H1 (cell line): Measurements from ENCODE around the gene POU4F1. TPM values are rescaled to one million over a fixed set of nuclear protein-coding genes. Genes with fewer than 3 reads are reported as not detected.

Source experiments
- CTCF ChIA-PET: fragments of 300-600 bp; sonication (Branson Sonifier 250); formaldehyde crosslinking; loops from one replicate; lab custom pipeline; 2021; ENCODE audit not compliant: partially characterized antibody; lab: Charles Lee
- POLR2A ChIA-PET: fragments of 300-600 bp; sonication (Branson Sonifier 250); formaldehyde crosslinking; loops from one replicate; lab custom pipeline; 2021; ENCODE audit warnings: inconsistent platforms; ENCODE audit not compliant: partially characterized antibody; lab: Charles Lee
- DNase-seq, 2 experiments: peaks; one replicate each; pipeline versions ENCODE4 v3.0.0 to v3.0.0-alpha.2; 2010 to 2022; ENCODE audit warnings: low spot score in 2 of 2, low read depth in 1 of 2, mixed read lengths in 1 of 2
- FAIRE-seq: peaks from 2 replicates; lab custom pipeline; 2011; peaks lifted over from hg19 to GRCh38; lab: Jason Lieb, UNC
- H2AFZ ChIP-seq: 2 replicates; pipeline ENCODE4 v1.8.1; 2012; ENCODE audit warnings: low read length, inconsistent platforms
- H2AK5ac ChIP-seq: 2 replicates; pipeline ENCODE4 v1.6.1; 2013; ENCODE audit warnings: low read depth, low read length
- H2BK120ac ChIP-seq: replicated peaks from 2 replicates; pipeline ENCODE3; 2013; ENCODE audit warnings: low read depth, low read length, inconsistent platforms
- H2BK12ac ChIP-seq: 2 replicates; pipeline ENCODE4 v1.6.1; 2013; ENCODE audit warnings: low read depth, low read length
- H2BK15ac ChIP-seq: 2 replicates; pipeline ENCODE4 v1.6.1; 2013; ENCODE audit warnings: low read length
- H2BK20ac ChIP-seq: 2 replicates; pipeline ENCODE4 v1.6.1; 2013; ENCODE audit warnings: low read length
- H2BK5ac ChIP-seq: 2 replicates; pipeline ENCODE4 v1.6.1; 2013; ENCODE audit warnings: low read depth, low read length
- H3K14ac ChIP-seq: 2 replicates; pipeline ENCODE4 v1.6.1; 2013; ENCODE audit warnings: inconsistent platforms; ENCODE audit not compliant: insufficient read length
- H3K18ac ChIP-seq: 2 replicates; pipeline ENCODE4 v1.6.1; 2013; ENCODE audit warnings: low read length; ENCODE audit errors: extremely low read depth
- H3K23ac ChIP-seq: 2 replicates; pipeline ENCODE4 v1.6.1; 2013; ENCODE audit warnings: inconsistent platforms; ENCODE audit not compliant: insufficient read length
- H3K23me2 ChIP-seq: 2 replicates; pipeline ENCODE4 v1.6.1; 2013; ENCODE audit warnings: low read depth, low read length
- H3K27ac ChIP-seq: 2 replicates; pipeline ENCODE4 v1.6.1; 2011; ENCODE audit warnings: low read depth, low read length, inconsistent platforms
- H3K27me3 ChIP-seq, 4 experiments: replicated peaks in 1 of 4; 1 replicate in 1 of 4; 2 replicates in 3 of 4; pipeline versions ENCODE4 v1.6.1 to v1.8.1; 2011 to 2013; ENCODE audit warnings: low read length in 3 of 4, mild to moderate bottlenecking in 3 of 4, inconsistent platforms in 2 of 4, mixed read lengths in 2 of 4, moderate library complexity in 1 of 4; ENCODE audit not compliant: control insufficient read depth in 3 of 4, insufficient read depth in 3 of 4; ENCODE audit errors: extremely low read depth in 1 of 4
- H3K36me3 ChIP-seq, 4 experiments: 2 replicates each; pipeline versions ENCODE4 v1.6.1 to v1.8.1; 2011 to 2013; ENCODE audit warnings: mild to moderate bottlenecking in 4 of 4, low read length in 3 of 4, moderate library complexity in 2 of 4, control low read depth in 1 of 4, inconsistent platforms in 1 of 4; ENCODE audit not compliant: insufficient read depth in 4 of 4, control insufficient read depth in 2 of 4
- H3K4ac ChIP-seq: replicated peaks from 2 replicates; pipeline ENCODE3; 2013; ENCODE audit warnings: low read length, low read depth, mixed read lengths, inconsistent platforms; ENCODE audit not compliant: insufficient read length
- H3K4me1 ChIP-seq, 4 experiments: replicated peaks in 1 of 4; 1 replicate in 1 of 4; 2 replicates in 3 of 4; pipeline versions ENCODE4 v1.6.1 to v1.8.1; 2011 to 2013; ENCODE audit warnings: low read length in 3 of 4, inconsistent platforms in 2 of 4, mixed read lengths in 1 of 4; ENCODE audit not compliant: insufficient read depth in 4 of 4, control insufficient read depth in 3 of 4
- H3K4me2 ChIP-seq, 2 experiments: 2 replicates each; pipeline versions ENCODE4 v1.6.1 to v1.8.1; 2011 to 2013; ENCODE audit warnings: low read depth in 2 of 2, low read length in 2 of 2, control low read depth in 1 of 2, inconsistent platforms in 1 of 2, mild to moderate bottlenecking in 1 of 2; ENCODE audit not compliant: insufficient read depth in 1 of 2
- H3K4me3 ChIP-seq, 4 experiments: fragments of 200-600, 300-600 bp in 1 of 4; sonication (generic), shearing (Covaris generic), sonication (Bioruptor Twin) in 1 of 4; 2 replicates each; pipeline versions ENCODE4 v1.5.1 to v1.8.1; 2011 to 2016; ENCODE audit warnings: low read length in 4 of 4, low read depth in 3 of 4, control low read depth in 2 of 4, inconsistent platforms in 2 of 4, mild to moderate bottlenecking in 2 of 4, mixed read lengths in 1 of 4, moderate library complexity in 1 of 4; ENCODE audit not compliant: insufficient read depth in 2 of 4; ENCODE audit errors: extremely low read depth in 1 of 4
- H3K56ac ChIP-seq: replicated peaks from 2 replicates; pipeline ENCODE3; 2013; ENCODE audit warnings: low read depth, mild to moderate bottlenecking, mixed read lengths, low read length, inconsistent platforms; ENCODE audit not compliant: insufficient read length
- H3K79me1 ChIP-seq: 2 replicates; pipeline ENCODE4 v1.6.1; 2013; ENCODE audit warnings: low read depth, low read length, control low read depth
- H3K79me2 ChIP-seq, 2 experiments: 2 replicates each; pipeline versions ENCODE4 v1.6.1 to v1.8.1; 2012 to 2013; ENCODE audit warnings: low read length in 2 of 2, mild to moderate bottlenecking in 2 of 2, inconsistent platforms in 1 of 2; ENCODE audit not compliant: insufficient read depth in 2 of 2, control insufficient read depth in 1 of 2
- H3K9ac ChIP-seq, 4 experiments: replicated peaks in 1 of 4; 1 replicate in 1 of 4; 2 replicates in 3 of 4; pipeline versions ENCODE4 v1.6.1 to v1.8.1; 2011 to 2013; ENCODE audit warnings: low read depth in 3 of 4, low read length in 3 of 4, control low read depth in 2 of 4, mild to moderate bottlenecking in 2 of 4, moderate library complexity in 2 of 4, inconsistent platforms in 1 of 4; ENCODE audit errors: extremely low read depth in 1 of 4
- H3K9me3 ChIP-seq, 2 experiments: 2 replicates each; pipeline versions ENCODE4 v1.6.1 to v1.8.1; 2012 to 2013; ENCODE audit warnings: mild to moderate bottlenecking in 2 of 2, moderate library complexity in 2 of 2, control low read depth in 1 of 2, inconsistent platforms in 1 of 2, low read depth in 1 of 2, low read length in 1 of 2, mixed read lengths in 1 of 2; ENCODE audit not compliant: insufficient read depth in 2 of 2
- H4K20me1 ChIP-seq, 2 experiments: replicated peaks in 1 of 2; 2 replicates each; pipeline versions ENCODE3 to v1.8.1; 2011 to 2013; ENCODE audit warnings: inconsistent platforms in 2 of 2, low read length in 2 of 2, mild to moderate bottlenecking in 1 of 2; ENCODE audit not compliant: insufficient read depth in 2 of 2, control insufficient read depth in 1 of 2
- H4K5ac ChIP-seq: 2 replicates; pipeline ENCODE4 v1.6.1; 2013; ENCODE audit warnings: low read length, low read depth, mixed read lengths, inconsistent platforms; ENCODE audit not compliant: insufficient read length
- H4K8ac ChIP-seq: 2 replicates; pipeline ENCODE4 v1.8.0; 2013; ENCODE audit warnings: mild to moderate bottlenecking, moderate library complexity, low read length, inconsistent platforms; ENCODE audit not compliant: insufficient read depth; ENCODE audit errors: extremely low read depth
- H4K91ac ChIP-seq: replicated peaks from 2 replicates; pipeline ENCODE3; 2013; ENCODE audit warnings: low read length, mixed read lengths, inconsistent platforms; ENCODE audit not compliant: insufficient read length
- KDM4A ChIP-seq: IDR thresholded peaks from one replicate; pipeline ENCODE4 v1.7.1; 2012; ENCODE audit warnings: low read depth, mild to moderate bottlenecking, moderate library complexity, low read length, inconsistent platforms; ENCODE audit not compliant: severe bottlenecking
- RAD21 ChIP-seq, 2 experiments: IDR thresholded peaks in 1 of 2; conservative IDR thresholded peaks in 1 of 2; 2 replicates each; pipeline ENCODE4 v1.6.1; 2011; ENCODE audit warnings: low read depth in 2 of 2, low read length in 2 of 2, improper control_type of control experiment in 1 of 2, inconsistent platforms in 1 of 2, mild to moderate bottlenecking in 1 of 2, moderate library complexity in 1 of 2
- TAF7 ChIP-seq: optimal IDR thresholded peaks from 2 replicates; pipeline ENCODE3; 2011; ENCODE audit warnings: low read depth, mild to moderate bottlenecking, inconsistent platforms, low read length, moderate library complexity, borderline replicate concordance
- WGBS, 2 experiments: shearing (Covaris generic) in 1 of 2; methylation state at CpG; one replicate each; pipeline versions ENCODE4 v1.1.6 to v1.1.7; 2013 to 2015; ENCODE audit warnings: low lambda C conversion rate in 2 of 2, mixed read lengths in 2 of 2, inconsistent platforms in 1 of 2, low coverage in 1 of 2, missing lambda C conversion rate in 1 of 2; ENCODE audit not compliant: insufficient replicate concordance in 2 of 2, insufficient coverage in 1 of 2, insufficient read length in 1 of 2; ENCODE audit errors: extremely low coverage in 1 of 2, missing lambda C conversion rate in 1 of 2; 5-methylcytosine and 5-hydroxymethylcytosine counted together
- polyA plus RNA-seq, 7 experiments: library from polyadenylated mRNA; depleted of rRNA in 3 of 7; stranded (reverse) in 5 of 7; unstranded in 2 of 7; fragments of >200 nt in 5 of 7; fragments of 200-250 nt in 2 of 7; gene quantifications; 1 replicate in 5 of 7; 2 replicates in 1 of 7; 4 replicates in 1 of 7; pipeline versions ENCODE4 v1.2.1 to v1.2.3, GENCODE V29; 2011 to 2013; ENCODE audit warnings: missing spikeins in 2 of 7, mixed read lengths in 2 of 7
- total RNA-seq: library from RNA; stranded (reverse); fragmentation: NEBNext Ultra II Directional; extraction: Animal tissue kit (Norgen Biotek cat#: 25700); gene quantifications from 2 replicates; pipeline ENCODE4 v1.2.1, GENCODE V29; 2021

Gene POU4F1
- total and polyA plus RNA-seq, 2 of the 8 experiments (the other 6 are each of a cell fraction or from before 2014, with no cell fraction given): 0.09 to 0.32 TPM

GRCh38 chr13:78596399-78596735 lies 7.0 kb downstream of the POU4F1 start:
- no peak for FAIRE-seq
- peaks cover 8% of the 10 kb centered on the region; the same call in 1 of the 2 replicates for H3K23me2 ChIP-seq
- no peak overlapping the region for H3K4ac ChIP-seq
- CTCF ChIA-PET: interaction anchor here (0.7 to 3.0 kb wide), 7 partner anchors 9 to 462 kb away, joined by 3 to 15 read pairs (median 3); no protein-coding TSS in a partner anchor
- no peak overlapping the region for H3K27ac ChIP-seq
- no peaks in the 10 kb centered on the region for H3K9me3 ChIP-seq
- no peak overlapping the region for H3K23ac ChIP-seq
- peak overlapping the region; percentile 64 to 96 for H3K4me2 ChIP-seq
- peaks cover 8 to 11% of the 10 kb centered on the region in 2 experiments for H4K20me1 ChIP-seq
- TF ChIP-seq TAF7 (no peak), KDM4A (no peak), RAD21 (IDR thresholded peaks at IDR 0.05 in 1 of 2, conservative IDR thresholded peaks at IDR 0.05 in 1 of 2; ENCODE audit: low read depth in 2 of 2, low read length in 2 of 2) (no peak)
- no peaks in the 10 kb centered on the region for H3K79me1 ChIP-seq
- H3K27me3 ChIP-seq: peaks cover 67 to 97% (median 86%) of the 10 kb centered on the region in 4 experiments
- no peak overlapping the region for H2AFZ ChIP-seq
- H3K4me1 ChIP-seq: peaks cover 6 to 22% (median 9%) of the 10 kb centered on the region in 4 experiments
- H2BK5ac ChIP-seq: no peak overlapping the region
- POLR2A ChIA-PET: interaction anchor here (2.3 to 4.2 kb wide), 2 partner anchors 11 to 62 kb away, joined by 7 to 32 read pairs; no protein-coding TSS in a partner anchor
- 4% methylated on average over 15 of the region's 22 CpGs; no CpG with 5 or more reads in 1 of the 2 experiments for WGBS, 2 experiments
- H2BK120ac ChIP-seq: no peak overlapping the region
- no peak overlapping the region for H3K14ac ChIP-seq
- no peak overlapping the region for H3K56ac ChIP-seq
- H4K8ac ChIP-seq: peak overlapping the region; percentile 14; the same call in 1 of the 2 replicates
- H4K5ac ChIP-seq: no peak overlapping the region
- no peaks in the 10 kb centered on the region; a peak in 1 of 8 replicates for H3K36me3 ChIP-seq
- no peak overlapping the region for H3K9ac ChIP-seq
- H3K18ac ChIP-seq: no peak overlapping the region
- H3K4me3 ChIP-seq: peak overlapping the region; percentile 30 to 63 (median 56)
- H3K79me2 ChIP-seq: no peaks in the 10 kb centered on the region
- no peak overlapping the region for H4K91ac ChIP-seq
- no peak overlapping the region for H2AK5ac ChIP-seq
- H2BK20ac ChIP-seq: no peak overlapping the region
- H2BK15ac ChIP-seq: no peak overlapping the region
- H2BK12ac ChIP-seq: 0 out of 2 replicates have a peak overlapping the region, but pooled peaks have one; percentile 30
- peak in 1 of 2 experiments; percentile 66 for DNase-seq
